ENCODE results near the gene FASTK.

Gene FASTK

DNA sequence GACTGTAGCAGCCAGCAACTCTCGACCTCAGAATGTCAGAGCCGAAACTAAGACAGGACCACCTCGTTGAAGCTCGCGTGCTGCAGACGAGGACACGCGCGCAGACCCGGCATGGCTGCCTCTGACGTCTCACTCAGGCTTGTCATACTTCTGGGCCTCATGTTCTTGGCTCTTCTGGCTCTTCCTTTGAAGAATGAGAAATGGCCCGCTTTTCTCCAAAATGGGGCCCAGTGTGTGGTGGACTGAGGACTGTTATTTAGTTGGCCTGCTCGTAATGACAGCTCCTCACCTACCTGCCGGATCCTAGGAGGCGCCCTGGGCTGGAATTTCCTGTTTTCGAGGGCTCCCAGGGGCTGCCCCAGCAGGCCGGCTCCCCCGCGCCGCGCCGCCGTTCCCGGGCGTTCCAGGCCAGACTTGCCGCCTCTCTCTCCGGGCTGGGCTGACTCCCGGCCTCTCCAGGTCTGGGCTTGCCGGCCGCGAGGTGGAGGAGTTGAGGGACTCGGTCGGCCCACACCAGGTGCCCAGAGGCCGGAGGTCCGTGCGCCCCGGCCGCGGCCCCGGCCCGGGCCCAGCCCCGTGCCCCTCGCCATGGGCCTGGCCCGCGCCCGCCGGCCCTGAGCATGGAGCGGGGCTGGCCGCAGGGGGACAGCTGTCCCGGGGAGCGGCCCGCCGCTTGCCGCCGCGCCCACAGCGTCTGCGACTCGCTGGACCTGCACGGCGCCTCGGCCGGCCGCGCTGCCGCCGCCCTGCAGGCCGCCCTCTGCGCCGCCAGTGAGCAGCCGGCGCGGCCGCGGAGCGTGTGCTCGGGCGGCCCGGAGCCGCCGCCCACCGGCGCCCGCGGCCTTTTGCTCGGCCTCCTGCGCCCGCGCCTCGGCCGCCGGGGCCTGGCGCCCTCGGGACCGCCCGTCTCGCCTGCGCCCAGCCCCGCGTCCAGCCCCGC, 33.8 kb upstream of the FASTK start:
- Mint-ChIP-seq H3K9me3 (no peaks in the 10 kb centered on the region), H3K4me1 (ENCODE audit: low read depth) (peaks cover 45% of the 10 kb centered on the region), H3K4me3 (no peak overlapping the region), H3K27me3 (peaks cover 25% of the 10 kb centered on the region), H3K27ac (no peak overlapping the region), H3K36me3 (ENCODE audit: low read depth) (peaks cover 71% of the 10 kb centered on the region)
- intact Hi-C loops (cut with micrococcal nuclease) = loop anchor here (10.0 kb wide), 1 partner anchor 60 kb away; the partner anchor contains the start of genes CDK5 and SLC4A2

DNA sequence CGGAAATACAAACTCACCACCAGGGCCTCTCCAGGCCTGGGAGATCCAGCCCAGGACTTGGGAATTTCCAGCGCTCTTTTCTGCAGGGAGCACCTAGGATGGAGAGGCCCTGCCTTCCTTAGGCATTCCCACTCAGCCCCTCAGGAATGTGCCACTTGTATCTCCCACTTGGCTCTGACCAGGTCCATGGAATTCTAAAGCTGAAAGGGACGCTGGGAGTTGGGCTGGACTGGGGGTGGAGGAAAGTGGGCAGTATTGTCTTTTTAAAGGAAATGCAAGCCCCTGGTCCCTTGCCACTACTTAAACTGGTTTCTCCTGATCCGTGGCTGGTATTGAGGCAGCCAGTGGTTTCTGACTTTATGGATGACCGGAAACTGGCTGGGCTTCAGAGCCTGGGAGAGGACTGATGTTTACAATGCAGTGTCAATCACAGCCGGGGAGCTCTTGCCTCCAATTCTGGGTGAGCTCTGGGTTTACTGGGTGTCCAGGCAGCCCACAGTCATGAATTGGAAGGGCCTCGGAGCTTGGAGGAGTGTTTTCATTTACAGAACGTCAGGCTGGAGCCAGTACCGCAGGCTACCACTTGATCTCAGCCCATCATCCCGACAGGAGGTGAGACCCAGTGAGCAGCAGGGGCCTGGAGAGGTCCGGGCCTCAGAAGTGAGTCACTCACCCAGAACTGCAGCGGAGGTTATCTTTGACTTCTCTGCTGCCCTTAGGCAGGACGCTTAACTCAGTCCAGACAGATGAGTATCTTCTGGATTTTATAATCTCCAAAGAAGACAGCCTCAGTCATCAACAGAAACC, 32.9 kb upstream of the FASTK start:
- peaks cover 25% of the 10 kb centered on the region for H3K27me3 Mint-ChIP-seq
- no peak overlapping the region for H3K27ac Mint-ChIP-seq
- intact Hi-C loops (cut with micrococcal nuclease) = loop anchor here (10.0 kb wide), 1 partner anchor 59 kb away; the partner anchor contains the start of genes CDK5 and SLC4A2
- no peaks in the 10 kb centered on the region for H3K9me3 Mint-ChIP-seq
- no peak overlapping the region for H3K4me3 Mint-ChIP-seq
- peaks cover 64% of the 10 kb centered on the region for H3K36me3 Mint-ChIP-seq (ENCODE audit: low read depth)
- H3K4me1 Mint-ChIP-seq (ENCODE audit: low read depth) = peaks cover 46% of the 10 kb centered on the region

DNA sequence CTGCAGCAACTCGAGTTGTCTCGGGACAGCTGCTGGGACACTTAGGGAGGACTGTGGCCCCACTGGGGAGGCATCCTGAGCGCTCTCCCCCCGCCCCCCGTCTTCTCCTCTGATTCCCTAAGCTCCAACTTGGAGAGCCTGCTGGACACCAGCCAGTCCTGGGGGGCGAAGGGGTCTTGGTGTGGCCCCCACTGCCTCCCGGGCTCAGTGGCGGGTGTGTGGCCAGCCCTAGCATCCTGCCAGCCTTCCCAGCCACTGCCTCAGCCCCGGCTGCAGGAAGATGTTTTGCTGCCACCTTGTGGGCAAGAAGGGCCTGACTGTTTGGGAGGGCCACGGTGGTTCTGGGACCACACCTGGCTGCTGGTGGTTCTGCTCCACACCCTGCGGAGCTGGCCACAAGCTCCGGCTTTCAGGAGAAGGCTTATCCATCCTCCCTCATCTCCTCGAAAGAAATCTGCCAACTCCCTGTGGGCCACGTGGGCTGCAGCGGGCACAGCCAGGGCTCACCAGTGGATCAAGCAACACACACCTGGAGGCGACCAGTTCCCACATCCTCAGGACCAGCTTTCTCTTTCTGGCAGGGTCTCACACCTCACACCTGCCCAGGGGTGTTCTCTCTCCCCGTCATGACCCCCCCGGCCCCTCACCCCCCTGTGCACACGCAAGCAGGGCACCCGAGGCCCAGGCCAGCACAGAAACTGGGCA, 30.5 kb upstream of the FASTK start:
- peaks cover 46% of the 10 kb centered on the region for H3K4me1 Mint-ChIP-seq (ENCODE audit: low read depth)
- no peak overlapping the region for H3K27ac Mint-ChIP-seq
- no peak overlapping the region for H3K4me3 Mint-ChIP-seq
- H3K9me3 Mint-ChIP-seq = no peaks in the 10 kb centered on the region
- H3K36me3 Mint-ChIP-seq (ENCODE audit: low read depth) = peaks cover 53% of the 10 kb centered on the region
- peaks cover 25% of the 10 kb centered on the region for H3K27me3 Mint-ChIP-seq
- intact Hi-C loops (cut with micrococcal nuclease) = loop anchor here (2.0 to 10.0 kb wide), 2 partner anchors 30 to 56 kb away; partner anchors contain the start of genes CDK5, FASTK and SLC4A2

DNA sequence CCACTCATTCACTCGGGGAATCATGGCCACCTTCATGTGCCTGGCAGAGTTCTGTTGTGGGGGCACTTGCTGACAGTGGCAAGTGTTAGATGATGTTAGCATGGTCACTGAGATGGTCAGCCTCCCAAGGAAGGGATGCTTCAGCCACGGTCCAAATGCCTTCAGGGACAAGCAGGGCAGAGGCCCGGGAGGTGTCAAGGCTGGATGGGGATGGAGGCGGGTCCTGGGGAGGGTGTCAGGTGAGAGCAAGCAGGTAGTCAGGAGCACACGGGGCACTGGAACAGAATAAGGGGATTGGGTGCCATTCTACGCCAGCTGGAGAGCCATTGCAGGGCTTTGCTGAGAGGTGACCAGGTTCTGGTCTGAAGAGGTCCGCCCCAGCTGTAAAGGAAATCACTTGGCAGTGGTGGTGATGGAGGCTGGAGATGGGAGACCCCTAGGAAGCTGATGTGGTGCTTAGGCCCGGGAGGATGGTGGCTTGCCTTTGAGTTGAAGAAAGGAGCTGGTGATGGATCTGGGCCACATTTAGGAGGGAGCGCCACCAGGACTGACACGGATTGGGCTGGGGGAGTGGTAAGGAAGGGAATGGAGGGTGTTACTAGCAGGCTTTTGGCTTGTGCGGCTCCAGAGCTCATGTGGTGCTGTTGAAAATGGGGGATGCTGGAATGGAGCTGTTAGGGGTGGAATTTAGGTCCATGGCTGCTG, 29.8 kb upstream of the FASTK start:
- H3K27me3 Mint-ChIP-seq = peaks cover 25% of the 10 kb centered on the region
- H3K4me1 Mint-ChIP-seq (ENCODE audit: low read depth) = peaks cover 46% of the 10 kb centered on the region
- H3K27ac Mint-ChIP-seq = no peak overlapping the region
- H3K9me3 Mint-ChIP-seq = no peaks in the 10 kb centered on the region
- intact Hi-C loops (cut with micrococcal nuclease) = loop anchor here (2.0 to 10.0 kb wide), 2 partner anchors 30 to 56 kb away; partner anchors contain the start of genes CDK5, FASTK and SLC4A2
- H3K36me3 Mint-ChIP-seq (ENCODE audit: low read depth) = peaks cover 55% of the 10 kb centered on the region
- H3K4me3 Mint-ChIP-seq = no peak overlapping the region

DNA sequence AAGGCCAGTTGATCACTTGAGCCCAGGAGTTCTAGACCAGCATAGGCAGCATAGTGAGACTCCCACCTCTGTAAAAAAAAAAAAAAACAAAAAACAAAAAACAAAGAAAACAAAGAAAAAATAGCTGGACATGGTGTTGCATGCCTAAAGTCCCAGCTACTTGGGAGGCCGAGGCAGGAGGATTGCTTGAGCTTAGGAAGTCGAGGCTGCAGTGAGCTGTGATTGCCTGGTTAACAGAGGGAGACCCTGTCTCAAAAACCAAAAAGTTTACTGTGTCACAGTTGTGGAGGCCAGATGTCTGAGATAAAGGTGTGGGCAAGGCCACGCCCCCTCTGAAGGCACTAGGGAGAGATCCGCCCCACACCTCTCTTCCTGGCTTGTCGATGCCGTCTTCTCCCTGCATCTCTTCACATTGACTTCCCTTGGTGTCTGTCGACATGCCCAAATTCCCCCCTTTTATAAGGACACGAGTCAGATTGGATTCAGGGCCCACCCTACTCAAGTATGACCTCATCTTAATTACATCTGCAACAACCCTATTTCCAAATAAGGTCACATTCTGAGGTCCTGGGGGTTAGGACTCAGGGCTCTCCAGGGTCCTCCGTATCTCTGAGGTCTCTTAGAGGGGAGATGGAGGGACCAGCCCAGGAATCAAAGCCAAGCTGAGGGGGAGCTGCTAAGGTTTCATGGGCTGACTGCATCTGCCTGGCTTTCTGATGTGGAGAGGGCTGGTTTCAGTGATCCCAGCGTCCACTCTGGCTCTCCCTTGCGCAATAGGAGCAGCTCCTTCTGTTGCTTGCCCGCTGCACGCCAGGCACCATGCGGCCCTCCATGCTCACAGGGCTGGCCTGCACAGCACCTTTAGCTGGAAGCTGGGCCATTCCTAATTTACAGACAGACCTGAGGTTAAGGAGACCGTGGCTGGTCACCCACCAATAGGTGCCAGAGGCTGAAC, 28.8 kb upstream of the FASTK start:
- Mint-ChIP-seq H3K9me3 (no peaks in the 10 kb centered on the region), H3K4me1 (ENCODE audit: low read depth) (peaks cover 52% of the 10 kb centered on the region), H3K4me3 (no peak overlapping the region), H3K36me3 (ENCODE audit: low read depth) (peaks cover 62% of the 10 kb centered on the region), H3K27ac (no peak overlapping the region), H3K27me3 (peaks cover 25% of the 10 kb centered on the region)
- intact Hi-C loops (cut with micrococcal nuclease) = loop anchor here (2.0 to 10.0 kb wide), 2 partner anchors 29 to 55 kb away; partner anchors contain the start of genes CDK5, FASTK and SLC4A2

DNA sequence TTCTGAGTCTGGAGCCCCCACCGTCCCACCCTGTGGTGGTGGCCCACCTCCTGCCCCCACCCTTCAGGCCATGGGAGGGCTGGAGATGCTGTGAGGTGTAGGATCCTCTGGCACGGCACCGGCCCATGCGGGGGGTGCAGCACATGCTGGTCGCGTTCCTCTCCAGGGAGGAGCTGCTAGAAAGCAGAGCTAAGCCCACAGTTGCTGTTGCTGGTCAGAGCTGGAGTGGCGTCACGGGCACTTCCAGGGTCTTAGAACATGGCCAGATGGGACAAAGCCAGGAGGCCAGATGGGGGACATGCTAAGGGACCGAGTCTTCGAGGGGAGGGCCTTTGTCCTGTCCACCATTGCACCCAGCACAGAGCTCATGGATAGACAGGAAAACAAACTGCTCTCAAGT, 27.3 kb upstream of the FASTK start:
- Mint-ChIP-seq H3K4me1 (ENCODE audit: low read depth) (peaks cover 52% of the 10 kb centered on the region), H3K4me3 (no peak overlapping the region), H3K27ac (no peak overlapping the region), H3K36me3 (ENCODE audit: low read depth) (peaks cover 63% of the 10 kb centered on the region), H3K27me3 (peaks cover 10% of the 10 kb centered on the region), H3K9me3 (no peaks in the 10 kb centered on the region)
- intact Hi-C loops (cut with micrococcal nuclease) = no loop called here

DNA sequence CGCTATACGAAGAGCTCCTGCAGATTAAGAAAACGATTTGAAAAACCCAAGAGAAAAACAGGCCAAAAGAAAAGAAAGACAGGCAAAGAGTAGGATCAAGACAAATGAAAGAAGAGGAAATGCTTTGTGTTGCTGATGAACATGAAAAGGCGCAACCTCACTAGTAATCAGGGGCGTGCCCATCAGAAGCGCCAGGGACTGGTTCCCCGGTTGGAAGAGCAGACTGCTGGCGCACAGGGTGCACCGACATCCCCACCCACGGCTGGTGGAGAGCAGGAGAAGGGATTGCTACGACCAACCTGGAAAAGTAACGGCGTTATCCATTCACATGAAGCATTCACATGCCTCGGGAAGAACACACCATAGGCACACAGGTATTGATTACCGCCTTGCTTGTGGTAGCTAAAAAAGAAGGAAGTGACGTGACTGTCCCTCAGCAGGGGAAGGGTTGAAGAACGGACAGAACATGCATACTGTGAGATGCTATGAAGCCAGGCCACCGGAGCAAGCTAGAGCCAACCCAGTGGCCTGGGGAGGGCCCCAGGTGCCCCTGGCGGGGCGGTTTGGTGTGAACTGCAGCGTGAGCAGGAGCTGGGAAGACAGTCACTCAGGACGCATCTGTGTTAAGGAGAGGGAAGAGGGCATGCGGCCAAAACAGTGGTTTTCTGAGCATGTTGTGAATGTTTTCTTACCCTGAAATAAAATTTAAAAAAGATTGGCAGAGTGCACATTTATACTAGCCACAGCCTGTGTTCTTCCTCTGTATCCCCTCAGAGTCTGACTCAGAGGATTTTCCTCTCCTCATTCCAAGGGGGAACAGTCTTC, 24.0 kb upstream of the FASTK start:
- intact Hi-C loops (cut with micrococcal nuclease) = no loop called here
- Mint-ChIP-seq H3K36me3 (ENCODE audit: low read depth) (peaks cover 64% of the 10 kb centered on the region), H3K4me1 (ENCODE audit: low read depth) (peaks cover 46% of the 10 kb centered on the region), H3K27me3 (no peaks in the 10 kb centered on the region), H3K27ac (peak overlapping the region; percentile 2), H3K4me3 (no peak overlapping the region), H3K9me3 (no peaks in the 10 kb centered on the region)

DNA sequence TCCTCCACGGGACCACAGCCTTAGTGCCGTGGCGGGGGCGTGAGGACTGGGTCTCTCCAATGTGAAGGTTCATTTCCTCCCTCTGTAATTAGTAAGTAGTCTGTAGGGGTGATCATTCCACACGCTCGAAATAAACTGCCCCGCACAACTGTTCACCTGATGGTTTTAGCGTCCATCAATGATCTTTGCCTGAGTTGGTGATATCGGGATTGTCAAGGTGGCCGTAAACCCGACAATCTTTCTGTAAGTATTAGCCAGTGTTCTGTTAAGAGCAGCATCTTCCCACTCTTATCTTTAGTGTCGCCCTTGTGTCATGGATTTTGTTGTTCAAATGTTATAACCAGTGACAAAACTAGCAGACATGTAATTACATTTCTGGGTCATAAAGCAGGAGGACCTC, 23.4 kb upstream of the FASTK start:
- Mint-ChIP-seq H3K4me3 (no peak overlapping the region), H3K27ac (no peak overlapping the region), H3K36me3 (ENCODE audit: low read depth) (peaks cover 64% of the 10 kb centered on the region), H3K9me3 (no peaks in the 10 kb centered on the region), H3K27me3 (no peaks in the 10 kb centered on the region), H3K4me1 (ENCODE audit: low read depth) (peaks cover 44% of the 10 kb centered on the region)
- intact Hi-C loops (cut with micrococcal nuclease) = no loop called here

DNA sequence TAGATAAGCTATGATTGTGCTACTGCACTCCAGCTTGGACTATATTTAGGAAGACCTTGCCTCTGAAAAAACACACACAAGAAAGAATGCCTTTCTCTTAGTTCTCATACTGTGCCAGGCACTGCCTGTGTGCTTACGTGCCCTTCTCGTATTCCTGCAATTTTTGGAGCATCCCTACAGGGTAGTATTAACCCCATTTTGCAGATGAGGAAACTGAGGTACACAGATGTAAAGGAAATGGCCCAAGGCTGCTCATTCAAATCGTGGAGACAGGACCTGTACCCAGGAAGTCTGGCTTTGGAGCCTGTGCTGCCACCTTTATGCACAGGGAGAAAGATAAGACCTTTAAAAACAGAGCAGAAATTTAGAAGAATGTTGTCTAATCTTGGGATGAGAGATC, 22.4 kb upstream of the FASTK start:
- Mint-ChIP-seq H3K27me3 (no peaks in the 10 kb centered on the region), H3K36me3 (ENCODE audit: low read depth) (peaks cover 61% of the 10 kb centered on the region), H3K27ac (no peak overlapping the region), H3K4me3 (no peak overlapping the region), H3K9me3 (no peaks in the 10 kb centered on the region), H3K4me1 (ENCODE audit: low read depth) (peaks cover 47% of the 10 kb centered on the region)
- intact Hi-C loops (cut with micrococcal nuclease) = no loop called here

DNA sequence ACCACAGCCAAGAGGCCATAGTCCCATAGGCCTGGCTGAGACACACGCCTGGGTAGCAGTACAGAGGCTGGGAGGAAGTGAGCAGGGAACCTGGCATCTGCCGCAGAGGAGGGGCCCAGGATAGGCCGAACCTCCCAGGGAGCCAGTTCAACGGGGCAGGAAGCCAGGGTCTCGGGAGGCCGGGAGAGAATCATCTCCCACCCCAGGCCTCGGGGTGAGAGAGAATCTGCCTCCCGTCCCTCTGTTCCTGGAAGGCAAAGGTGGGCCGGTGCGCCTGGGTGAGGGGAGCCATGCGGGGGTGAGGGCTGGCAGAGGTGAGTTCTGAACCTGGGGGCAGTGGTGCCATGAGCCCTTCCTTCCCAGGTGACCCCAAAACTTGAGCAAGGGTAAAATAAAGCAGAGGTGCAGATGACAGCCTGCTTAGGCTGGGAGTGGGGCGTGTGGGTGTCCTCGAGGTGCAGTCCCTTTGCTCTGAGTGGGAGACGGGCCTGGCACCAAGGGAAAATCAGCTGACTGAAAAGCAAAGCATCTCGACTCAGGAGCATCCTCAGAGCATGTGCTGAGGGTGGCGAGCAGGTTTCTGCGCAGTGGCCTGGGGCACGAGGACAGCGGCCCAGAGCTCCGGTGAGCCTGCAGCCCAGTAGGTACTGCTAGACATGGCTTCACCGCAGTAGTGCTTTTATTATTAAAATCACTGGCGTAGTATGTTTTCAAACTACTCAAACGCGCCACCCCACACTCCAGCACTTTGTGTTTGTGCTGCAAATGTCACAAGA, 21.2 kb upstream of the FASTK start:
- H3K27me3 Mint-ChIP-seq = no peaks in the 10 kb centered on the region

DNA sequence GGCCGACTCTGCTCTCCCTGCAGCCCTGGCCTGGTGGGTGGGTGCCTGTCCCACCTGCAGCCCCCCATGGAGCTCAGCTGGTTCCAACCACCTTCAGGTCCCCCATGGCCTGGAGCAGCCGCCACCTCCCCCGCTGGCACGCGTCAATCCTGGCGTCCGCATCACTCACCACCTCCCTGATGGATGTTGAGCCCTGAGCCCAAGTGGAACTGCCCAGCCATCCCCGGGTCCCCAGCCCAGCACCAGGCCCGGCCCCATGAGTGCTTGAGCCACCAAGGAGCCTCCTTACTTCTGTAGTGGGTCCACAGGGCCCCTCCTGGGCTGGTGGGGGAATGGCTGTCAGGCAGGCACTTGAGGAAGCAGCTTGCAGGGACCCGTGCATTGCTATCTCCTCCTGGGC, 20.3 kb upstream of the FASTK start:
- H3K4me3 Mint-ChIP-seq = no peak overlapping the region
- H3K36me3 Mint-ChIP-seq (ENCODE audit: low read depth) = peaks cover 72% of the 10 kb centered on the region
- peaks cover 67% of the 10 kb centered on the region for H3K4me1 Mint-ChIP-seq (ENCODE audit: low read depth)
- H3K27ac Mint-ChIP-seq = no peak overlapping the region
- intact Hi-C loops (cut with micrococcal nuclease) = no loop called here
- H3K9me3 Mint-ChIP-seq = no peaks in the 10 kb centered on the region
- H3K27me3 Mint-ChIP-seq = no peaks in the 10 kb centered on the region

More for the DNA sequence above, 21.2 kb upstream of the FASTK start:
- H3K9me3 Mint-ChIP-seq = no peaks in the 10 kb centered on the region
- no peak overlapping the region for H3K4me3 Mint-ChIP-seq
- peak overlapping the region; percentile 32 for H3K27ac Mint-ChIP-seq
- peaks cover 58% of the 10 kb centered on the region for H3K4me1 Mint-ChIP-seq (ENCODE audit: low read depth)
- intact Hi-C loops (cut with micrococcal nuclease) = no loop called here
- peaks cover 71% of the 10 kb centered on the region for H3K36me3 Mint-ChIP-seq (ENCODE audit: low read depth)

Measured in dendritic cell treated with granulocyte-macrophage colony-stimulating factor and Interleukin-4, amounts not matched to agents 40 ng/mL and 50 ng/mL, for 4 days (primary cell).